Loucy (cell line): ENCODE data around the gene PRF1.

Experiments used
- H2AFZ ChIP-seq: fragments of 200-600 bp; sonication (generic); 2 replicates; pipeline ENCODE4 v1.6.0; 2016; ENCODE audit warnings: antibody characterized with exemption, mild to moderate bottlenecking, low read length, moderate library complexity
- H3F3A ChIP-seq: fragments of 200-600 bp; 2 replicates; pipeline ENCODE4 v1.6.0; 2016; ENCODE audit warnings: antibody characterized with exemption, low read depth, mild to moderate bottlenecking
- H3K27me3 ChIP-seq: fragments of 200-600 bp; sonication (generic); 2 replicates; pipeline ENCODE4 v1.6.1; 2014; ENCODE audit warnings: low read length, mild to moderate bottlenecking; ENCODE audit not compliant: insufficient read depth, poor library complexity, severe bottlenecking
- H3K36me3 ChIP-seq: fragments of 200-600 bp; sonication (generic); 2 replicates; pipeline ENCODE4 v1.6.1; 2016; ENCODE audit warnings: low read length; ENCODE audit not compliant: insufficient read depth
- H3K4me1 ChIP-seq: fragments of 200-600 bp; sonication (generic); 2 replicates; pipeline ENCODE4 v1.5.1; 2014; ENCODE audit warnings: low read length, mild to moderate bottlenecking; ENCODE audit not compliant: insufficient read depth, poor library complexity, severe bottlenecking
- H3K4me2 ChIP-seq: fragments of 200-600 bp; sonication (generic); 2 replicates; pipeline ENCODE4 v1.6.0; 2014; ENCODE audit warnings: antibody characterized with exemption, low read length, low read depth, mild to moderate bottlenecking; ENCODE audit not compliant: poor library complexity, severe bottlenecking
- H3K4me3 ChIP-seq: fragments of 200-600 bp; sonication (generic); 2 replicates; pipeline ENCODE4 v1.5.1; 2014; ENCODE audit warnings: low read length, mild to moderate bottlenecking, mixed read lengths; ENCODE audit not compliant: poor library complexity, severe bottlenecking
- H3K79me2 ChIP-seq: fragments of 200-600 bp; sonication (generic); 2 replicates; pipeline ENCODE4 v1.6.1; 2014; ENCODE audit warnings: low read length; ENCODE audit not compliant: insufficient read depth
- H3K9ac ChIP-seq: fragments of 200-600 bp; sonication (generic); 2 replicates; pipeline ENCODE4 v1.6.0; 2014; ENCODE audit warnings: mild to moderate bottlenecking, low read depth, low read length, moderate library complexity; ENCODE audit not compliant: poor library complexity, severe bottlenecking
- H3K9me2 ChIP-seq: fragments of 200-600 bp; sonication (generic); replicated peaks from 2 replicates; pipeline ENCODE4 v1.6.1; 2016; ENCODE audit warnings: low read depth, low read length, mixed read lengths
- H3K9me3 ChIP-seq: fragments of 200-600 bp; sonication (generic); 2 replicates; pipeline ENCODE4 v1.6.1; 2014; ENCODE audit warnings: mild to moderate bottlenecking, antibody characterized with exemption, low read length, low read depth; ENCODE audit not compliant: insufficient read depth
- H4K20me1 ChIP-seq: fragments of 200-600 bp; sonication (generic); 2 replicates; pipeline ENCODE4 v1.6.0; 2014; ENCODE audit warnings: antibody characterized with exemption, low read length, mild to moderate bottlenecking; ENCODE audit not compliant: insufficient read depth, poor library complexity, severe bottlenecking
- EZH2phosphoT487 ChIP-seq: fragments of 200-600 bp; IDR thresholded peaks from 2 replicates; pipeline ENCODE4 v1.6.1; 2018; ENCODE audit warnings: antibody characterized with exemption, mild to moderate bottlenecking, moderate library complexity, borderline replicate concordance
- TF ChIP-seq, protein P1 (sequence below): fragments of 200-600 bp; sonication (generic); conservative IDR thresholded peaks from 2 replicates; pipeline ENCODE4 v1.5.1; 2014; ENCODE audit warnings: mild to moderate bottlenecking, antibody characterized with exemption, low read length

PRF1 gene

DNA sequence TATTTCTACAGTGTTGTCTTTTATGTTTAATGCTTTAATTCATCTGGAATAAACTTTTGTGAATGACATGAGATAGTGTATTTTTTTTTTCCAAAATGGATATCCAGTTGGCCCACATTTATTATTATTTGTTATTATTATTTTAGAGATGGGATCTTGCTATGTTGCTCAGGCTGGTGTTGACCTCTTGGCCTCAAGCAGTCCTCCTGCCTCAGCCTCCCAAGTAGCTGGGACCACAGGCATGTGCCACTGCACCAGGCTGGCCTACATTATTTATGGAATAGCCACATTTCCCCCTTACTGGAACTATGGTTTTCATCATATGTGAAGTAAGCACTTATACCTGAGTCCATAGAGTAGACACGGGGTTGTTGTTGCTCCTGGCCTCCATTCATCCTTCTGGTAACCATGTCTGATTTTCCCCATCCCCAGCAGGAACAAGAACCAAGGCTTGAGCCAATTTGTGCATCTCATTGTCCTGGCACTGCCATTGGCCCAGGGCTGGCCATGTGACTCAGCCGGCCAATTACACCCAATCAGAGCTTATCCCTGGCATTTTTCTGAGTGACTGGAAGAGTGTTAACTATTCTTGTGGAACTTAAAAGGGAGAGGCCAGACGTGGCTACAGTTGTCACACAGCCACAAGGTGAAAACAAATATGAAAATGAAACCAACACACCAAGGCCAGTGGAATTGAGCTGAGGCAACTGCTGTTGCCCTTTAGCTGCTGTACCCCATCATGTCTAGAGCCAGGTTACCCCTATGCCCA is 23.1 kb downstream of the PRF1 start:
- Histone ChIP-seq H3K36me3 (no peaks in the 10 kb centered on the region), H3F3A (peaks cover 17% of the 10 kb centered on the region; the same call in 1 of the 2 replicates), H3K4me2 (peak overlapping the region; percentile 81), H3K4me1 (peaks cover 64% of the 10 kb centered on the region), H4K20me1 (no peaks in the 10 kb centered on the region), H3K79me2 (no peaks in the 10 kb centered on the region), H3K9me3 (no peaks in the 10 kb centered on the region), H3K9ac (peak overlapping the region; percentile 82), H3K27me3 (no peaks in the 10 kb centered on the region), H3K9me2 (no peaks in the 10 kb centered on the region), H2AFZ (peak overlapping the region; percentile 59; the same call in 1 of the 2 replicates), H3K4me3 (peak overlapping the region; percentile 30)
- TF ChIP-seq, protein P1, sequence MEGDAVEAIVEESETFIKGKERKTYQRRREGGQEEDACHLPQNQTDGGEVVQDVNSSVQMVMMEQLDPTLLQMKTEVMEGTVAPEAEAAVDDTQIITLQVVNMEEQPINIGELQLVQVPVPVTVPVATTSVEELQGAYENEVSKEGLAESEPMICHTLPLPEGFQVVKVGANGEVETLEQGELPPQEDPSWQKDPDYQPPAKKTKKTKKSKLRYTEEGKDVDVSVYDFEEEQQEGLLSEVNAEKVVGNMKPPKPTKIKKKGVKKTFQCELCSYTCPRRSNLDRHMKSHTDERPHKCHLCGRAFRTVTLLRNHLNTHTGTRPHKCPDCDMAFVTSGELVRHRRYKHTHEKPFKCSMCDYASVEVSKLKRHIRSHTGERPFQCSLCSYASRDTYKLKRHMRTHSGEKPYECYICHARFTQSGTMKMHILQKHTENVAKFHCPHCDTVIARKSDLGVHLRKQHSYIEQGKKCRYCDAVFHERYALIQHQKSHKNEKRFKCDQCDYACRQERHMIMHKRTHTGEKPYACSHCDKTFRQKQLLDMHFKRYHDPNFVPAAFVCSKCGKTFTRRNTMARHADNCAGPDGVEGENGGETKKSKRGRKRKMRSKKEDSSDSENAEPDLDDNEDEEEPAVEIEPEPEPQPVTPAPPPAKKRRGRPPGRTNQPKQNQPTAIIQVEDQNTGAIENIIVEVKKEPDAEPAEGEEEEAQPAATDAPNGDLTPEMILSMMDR, result no peak
- TF ChIP-seq EZH2phosphoT487, result no peak

DNA sequence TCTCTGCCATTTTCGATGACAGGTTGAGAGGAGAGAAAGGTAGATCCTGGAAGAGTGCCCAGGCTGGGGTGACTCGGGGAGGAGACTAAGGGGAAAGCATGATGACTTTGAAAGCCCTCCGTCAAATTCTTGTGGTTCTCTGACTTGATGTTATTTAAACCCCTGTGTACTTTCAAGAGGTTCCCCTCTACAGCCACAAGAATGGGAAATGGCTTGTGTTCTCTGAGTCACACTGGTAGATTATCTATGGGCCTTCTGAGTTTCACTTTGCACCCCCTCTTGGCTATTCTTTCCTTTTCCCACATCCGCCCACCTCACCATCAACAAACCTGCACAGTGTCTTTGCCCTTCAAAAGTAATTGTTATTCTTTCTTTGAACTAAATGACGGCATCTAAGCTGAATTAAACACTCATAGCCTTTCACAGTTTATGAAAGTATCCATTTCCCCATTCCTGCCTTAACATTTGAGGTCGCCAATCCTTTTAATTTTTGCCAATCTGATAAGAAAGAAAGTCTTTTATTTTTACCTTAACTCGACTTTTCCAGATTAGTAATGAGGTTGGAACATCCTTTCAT is 24.1 kb downstream of the PRF1 start:
- Histone ChIP-seq H3K4me1 (peaks cover 62% of the 10 kb centered on the region), H3F3A (peaks cover 17% of the 10 kb centered on the region; the same call in 1 of the 2 replicates), H3K4me3 (peak overlapping the region; percentile 30), H3K9me2 (no peaks in the 10 kb centered on the region), H4K20me1 (no peaks in the 10 kb centered on the region), H3K36me3 (no peaks in the 10 kb centered on the region), H3K27me3 (no peaks in the 10 kb centered on the region), H2AFZ (no peak overlapping the region), H3K79me2 (no peaks in the 10 kb centered on the region), H3K9ac (peak overlapping the region; percentile 82), H3K9me3 (no peaks in the 10 kb centered on the region), H3K4me2 (peak overlapping the region; percentile 81)
- TF ChIP-seq, protein P1, result no peak
- TF ChIP-seq EZH2phosphoT487, result no peak

DNA sequence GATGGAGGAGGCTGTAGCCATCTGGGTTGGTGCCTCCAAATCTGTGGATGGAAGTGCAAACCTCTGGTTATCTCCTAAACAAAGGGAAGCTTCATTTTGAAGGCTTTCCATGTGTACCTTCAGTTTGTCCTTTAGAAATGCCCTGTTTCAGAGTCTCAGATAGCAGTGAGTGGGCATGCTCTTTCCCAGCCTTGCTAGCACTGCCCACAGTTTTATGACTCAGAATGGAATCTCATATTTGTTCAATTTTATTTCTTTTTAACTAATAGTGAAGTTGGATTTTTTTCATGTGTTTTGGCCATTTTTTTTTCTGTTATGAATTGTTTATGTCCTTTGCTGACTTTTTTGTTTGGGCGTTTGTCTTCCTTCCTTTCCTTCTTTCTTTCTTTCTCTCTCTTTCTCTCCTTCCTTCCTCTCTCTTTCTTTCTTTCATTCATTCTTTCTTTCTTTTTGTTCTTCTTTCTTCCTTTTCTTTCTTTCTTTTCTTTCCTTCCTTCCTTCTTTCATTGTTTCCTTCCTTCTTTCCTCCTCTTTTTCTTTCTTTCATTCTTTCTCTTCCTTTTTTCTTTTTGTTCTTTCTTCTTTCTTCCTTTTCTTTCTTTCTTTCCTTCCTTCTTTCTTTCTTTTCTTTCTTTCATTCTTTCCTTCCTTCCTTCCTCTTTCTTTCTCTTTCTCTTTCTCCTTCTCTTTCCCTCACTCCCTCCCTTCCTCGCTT is 25.6 kb downstream of the PRF1 start:
- Histone ChIP-seq H3F3A (peaks cover 17% of the 10 kb centered on the region; the same call in 1 of the 2 replicates), H3K9me3 (no peaks in the 10 kb centered on the region), H3K4me3 (peak overlapping the region; percentile 61), H3K27me3 (no peaks in the 10 kb centered on the region), H3K36me3 (no peaks in the 10 kb centered on the region), H3K9me2 (no peaks in the 10 kb centered on the region), H3K4me2 (peak overlapping the region; percentile 81), H3K4me1 (peaks cover 69% of the 10 kb centered on the region), H4K20me1 (no peaks in the 10 kb centered on the region), H3K9ac (peak overlapping the region; percentile 82), H3K79me2 (no peaks in the 10 kb centered on the region), H2AFZ (no peak overlapping the region)
- TF ChIP-seq, protein P1, result no peak
- TF ChIP-seq EZH2phosphoT487, result no peak
